ENCODE results near the gene MLH3.

- TF ChIP-seq CTCF (IDR thresholded peaks at IDR 0.05; ENCODE audit: insufficient read depth, low read depth, low read length) (no peak), EZH2 (IDR thresholded peaks at IDR 0.05; ENCODE audit: insufficient read depth, low read length) (no peak)
Observed at GRCh38 chr14:75049136-75049535, 2.1 kb downstream of the MLH3 start.

All from astrocyte (in vitro differentiated cells and primary cell).